PC-3 (cell line): ENCODE measurements around the gene ERP44. TPM values are rescaled to one million over a fixed set of nuclear protein-coding genes. Genes with fewer than 3 reads are reported as not detected.
A peak's percentile ranks its signal among the peaks of the same experiment; 100 is the strongest.

ENCODE experiments used
- ATAC-seq: fragments of 200-7000 bp; cut with Tn5 transposase; 2 replicates; pipeline ENCODE4 v1.9.1; 2020; ENCODE audit warnings: mild to moderate bottlenecking, moderate library complexity
- BruUV-seq: library from RNA; stranded (reverse); fragments of 400-500 nt; replicated peaks from 2 replicates; lab custom pipeline; 2021; lab: Mats Ljungman, UMichigan
- CTCF ChIA-PET: fragments of 300-600 bp; sonication (Branson Sonifier 250); formaldehyde crosslinking; loops from one replicate; lab custom pipeline; 2022; ENCODE audit warnings: antibody characterized with exemption; lab: Charles Lee
- POLR2A ChIA-PET: fragments of 300-600 bp; sonication (Branson Sonifier 250); formaldehyde crosslinking; loops from one replicate; lab custom pipeline; 2022; ENCODE audit warnings: antibody characterized with exemption; ENCODE audit not compliant: unreplicated experiment; lab: Charles Lee
- DNase-seq: peaks from one replicate; pipeline ENCODE4 v3.0.0-alpha.2; 2015
- H2AFZ ChIP-seq: fragments of 300-600 bp; sonication (generic); 2 replicates; pipeline ENCODE4 v1.6.0; 2016; ENCODE audit warnings: antibody characterized with exemption, low read length
- H3F3A ChIP-seq: fragments of 300-600 bp; sonication (generic); one replicate; pipeline ENCODE4 v1.6.0; 2017; ENCODE audit warnings: antibody characterized with exemption, low read length, control low read depth, mild to moderate bottlenecking; ENCODE audit not compliant: unreplicated experiment
- H3K27ac ChIP-seq: fragments of 300-600 bp; sonication (generic); 2 replicates; pipeline ENCODE4 v1.5.1; 2016; ENCODE audit warnings: mild to moderate bottlenecking, low read length
- H3K27me3 ChIP-seq: fragments of 300-600 bp; sonication (generic); 2 replicates; pipeline ENCODE4 v1.6.1; 2016; ENCODE audit warnings: low read length, mixed read lengths
- H3K36me3 ChIP-seq: fragments of 300-600 bp; sonication (generic); 2 replicates; pipeline ENCODE4 v1.6.1; 2016; ENCODE audit warnings: low read depth, mixed run types, low read length, mixed read lengths
- H3K4me1 ChIP-seq: fragments of 300-600 bp; sonication (generic); 2 replicates; pipeline ENCODE4 v1.5.1; 2016; ENCODE audit warnings: low read length; ENCODE audit not compliant: insufficient read depth
- H3K4me2 ChIP-seq: fragments of 300-600 bp; sonication (generic); 2 replicates; pipeline ENCODE4 v1.6.0; 2016; ENCODE audit warnings: low read length
- H3K4me3 ChIP-seq: fragments of 300-600 bp; sonication (generic); 2 replicates; pipeline ENCODE4 v1.5.1; 2016; ENCODE audit warnings: mild to moderate bottlenecking, low read length, mixed read lengths
- H3K79me2 ChIP-seq: fragments of 300-600 bp; sonication (generic); 2 replicates; pipeline ENCODE4 v1.6.1; 2017; ENCODE audit warnings: low read length, mixed read lengths
- H3K9ac ChIP-seq: fragments of 300-600 bp; sonication (generic); 2 replicates; pipeline ENCODE4 v1.6.0; 2016; ENCODE audit warnings: mild to moderate bottlenecking, low read length
- H3K9me2 ChIP-seq: fragments of 300-600 bp; sonication (generic); replicated peaks from 2 replicates; pipeline ENCODE4 v1.6.1; 2016; ENCODE audit warnings: mixed run types, low read length, mixed read lengths
- H3K9me3 ChIP-seq: fragments of 300-600 bp; sonication (generic); 2 replicates; pipeline ENCODE4 v1.6.1; 2016; ENCODE audit warnings: low read length, mixed read lengths
- H4K20me1 ChIP-seq: fragments of 300-600 bp; sonication (generic); 2 replicates; pipeline ENCODE4 v1.6.1; 2016; ENCODE audit warnings: low read length, mixed read lengths
- EZH2 ChIP-seq: fragments of 300-600 bp; sonication (generic); IDR thresholded peaks from one replicate; pipeline ENCODE4 v1.6.1; 2017; ENCODE audit warnings: antibody characterized with exemption, mild to moderate bottlenecking, low read length; ENCODE audit not compliant: unreplicated experiment
- EZH2phosphoT487 ChIP-seq: fragments of 300-600 bp; sonication (generic); IDR thresholded peaks from 2 replicates; pipeline ENCODE4 v1.6.1; 2018; ENCODE audit warnings: mild to moderate bottlenecking, antibody characterized with exemption, low read length, borderline replicate concordance
- intact Hi-C: fragments of 100-400 bp; cut with micrococcal nuclease; formaldehyde crosslinking; loops from 2 replicates; pipeline ENCODE4 v1.9.0; 2023
- total RNA-seq: library from RNA; depleted of rRNA; stranded (reverse); fragments of >200 nt; gene quantifications from 2 replicates; pipeline ENCODE4 v1.2.3, GENCODE V29; 2014
- TF ChIP-seq, protein P1 (sequence below): fragments of 300-600 bp; sonication (generic); conservative IDR thresholded peaks from 2 replicates; pipeline ENCODE4 v1.5.1; 2017; ENCODE audit warnings: antibody characterized with exemption, low read depth, mild to moderate bottlenecking, low read length

Gene ERP44
- total RNA-seq, 1 experiment from 2014 or later = 7.7 TPM

- H3K4me3 ChIP-seq = peak overlapping the region; percentile 99
- peak overlapping the region; percentile 97 for H2AFZ ChIP-seq
- H3K4me1 ChIP-seq = peaks cover 30% of the 10 kb centered on the region
- ChIA-PET POLR2A (no interaction called here), CTCF (no interaction called here)
- ATAC-seq (peak; percentile 2; the same call in 1 of the 2 replicates), DNase-seq (no peak)
- TF ChIP-seq, protein P1, sequence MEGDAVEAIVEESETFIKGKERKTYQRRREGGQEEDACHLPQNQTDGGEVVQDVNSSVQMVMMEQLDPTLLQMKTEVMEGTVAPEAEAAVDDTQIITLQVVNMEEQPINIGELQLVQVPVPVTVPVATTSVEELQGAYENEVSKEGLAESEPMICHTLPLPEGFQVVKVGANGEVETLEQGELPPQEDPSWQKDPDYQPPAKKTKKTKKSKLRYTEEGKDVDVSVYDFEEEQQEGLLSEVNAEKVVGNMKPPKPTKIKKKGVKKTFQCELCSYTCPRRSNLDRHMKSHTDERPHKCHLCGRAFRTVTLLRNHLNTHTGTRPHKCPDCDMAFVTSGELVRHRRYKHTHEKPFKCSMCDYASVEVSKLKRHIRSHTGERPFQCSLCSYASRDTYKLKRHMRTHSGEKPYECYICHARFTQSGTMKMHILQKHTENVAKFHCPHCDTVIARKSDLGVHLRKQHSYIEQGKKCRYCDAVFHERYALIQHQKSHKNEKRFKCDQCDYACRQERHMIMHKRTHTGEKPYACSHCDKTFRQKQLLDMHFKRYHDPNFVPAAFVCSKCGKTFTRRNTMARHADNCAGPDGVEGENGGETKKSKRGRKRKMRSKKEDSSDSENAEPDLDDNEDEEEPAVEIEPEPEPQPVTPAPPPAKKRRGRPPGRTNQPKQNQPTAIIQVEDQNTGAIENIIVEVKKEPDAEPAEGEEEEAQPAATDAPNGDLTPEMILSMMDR = no peak
- TF ChIP-seq EZH2 = no peak
- no peak for TF ChIP-seq EZH2phosphoT487
- no peaks in the 10 kb centered on the region for H3K36me3 ChIP-seq
- peaks cover 47% of the 10 kb centered on the region for H3K79me2 ChIP-seq
- H3K9ac ChIP-seq = peak overlapping the region; percentile 64
- H3K4me2 ChIP-seq = peak overlapping the region; percentile 98
- H3K9me2 ChIP-seq = no peaks in the 10 kb centered on the region
- no peaks in the 10 kb centered on the region for H3K9me3 ChIP-seq
- peak overlapping the region; percentile 25; the same call in 1 of the 2 replicates for H3K27ac ChIP-seq
- H4K20me1 ChIP-seq = 0 out of 2 replicates have a peak, but pooled peaks cover 11% of the 10 kb centered on the region
- intact Hi-C loops = loop anchor here (2.0 to 10.0 kb wide), 2 partner anchors 71 to 125 kb away; no protein-coding TSS in a partner anchor
- H3F3A ChIP-seq = no peaks in the 10 kb centered on the region
- TSS peak; percentile 30 for BruUV-seq
- no peaks in the 10 kb centered on the region for H3K27me3 ChIP-seq
Measured at GRCh38 chr9:100099722-100100042, 882 bp upstream of the ERP44 start.

DNA sequence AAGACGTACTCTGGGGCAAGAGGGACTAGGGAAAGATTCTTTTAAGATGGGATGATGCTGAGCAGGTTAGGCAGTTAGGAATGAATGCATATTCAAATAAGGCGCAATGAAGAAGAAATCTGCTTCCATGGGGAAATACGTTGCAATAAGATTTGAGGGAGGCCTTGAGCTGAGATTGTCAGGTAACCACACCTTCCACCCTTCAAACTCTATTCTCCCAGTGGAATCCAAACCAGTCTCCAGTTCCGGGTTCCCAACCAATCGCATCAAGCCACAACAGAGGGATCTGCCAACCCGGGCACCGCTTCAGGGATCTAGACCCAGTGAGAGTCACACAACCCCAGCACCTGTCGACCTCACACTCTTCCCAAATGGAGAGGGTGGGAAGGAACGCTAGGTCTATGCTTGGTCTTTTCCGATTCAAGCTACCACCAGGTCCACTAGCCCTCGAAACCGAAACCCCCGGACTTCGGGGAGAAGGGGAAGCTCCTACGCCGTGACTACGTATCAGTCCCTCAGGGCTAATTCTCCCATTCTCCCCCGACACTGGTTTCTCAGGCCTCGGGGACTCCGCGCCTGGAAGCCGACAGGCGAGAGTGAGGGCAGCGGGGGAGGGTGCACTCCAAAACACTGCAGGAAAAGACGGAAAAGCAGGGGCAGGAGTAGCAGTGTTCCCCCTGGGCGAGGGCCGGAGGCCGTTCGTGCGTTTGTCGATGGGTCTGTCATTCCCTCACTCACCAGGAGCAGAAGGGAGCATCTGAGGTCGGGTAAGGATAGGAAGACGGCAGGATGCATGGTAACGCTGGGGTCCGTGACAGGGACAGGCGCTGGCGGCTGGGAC is 534 bp downstream of the ERP44 start:
- TSS peak; percentile 87 for BruUV-seq
- CTCF ChIA-PET = no interaction called here

More for the DNA sequence above, 534 bp downstream of the ERP44 start:
- peaks cover 62% of the 10 kb centered on the region for H3K79me2 ChIP-seq
- peak overlapping the region; percentile 99 for H3K4me3 ChIP-seq
- TF ChIP-seq EZH2 (no peak), EZH2phosphoT487 (no peak)
- TF ChIP-seq, protein P1 = no peak
- H3K4me2 ChIP-seq = peak overlapping the region; percentile 96
- peaks cover 24% of the 10 kb centered on the region for H3K4me1 ChIP-seq
- DNase-seq (peak; percentile 75), ATAC-seq (peak; percentile 62)
- no peaks in the 10 kb centered on the region for H3K36me3 ChIP-seq
- H3F3A ChIP-seq = no peaks in the 10 kb centered on the region
- H3K27me3 ChIP-seq = no peaks in the 10 kb centered on the region
- H3K9me2 ChIP-seq = no peaks in the 10 kb centered on the region
- H3K9me3 ChIP-seq = no peaks in the 10 kb centered on the region
- peak overlapping the region; percentile 67 for H2AFZ ChIP-seq
- intact Hi-C loops = loop anchor here (2.0 to 10.0 kb wide), 2 partner anchors 69 to 127 kb away; no protein-coding TSS in a partner anchor
- POLR2A ChIA-PET = interaction anchor here (0.5 to 0.7 kb wide), 2 partner anchors 29 to 328 kb away, joined by 3 to 16 read pairs; no protein-coding TSS in a partner anchor
- H4K20me1 ChIP-seq = 0 out of 2 replicates have a peak, but pooled peaks cover 11% of the 10 kb centered on the region
- H3K9ac ChIP-seq = peak overlapping the region; percentile 82
- H3K27ac ChIP-seq = peak overlapping the region; percentile 71
